ENCODE results near the gene PLEKHM3.
A peak's percentile ranks its signal among the peaks of the same experiment; 100 is the strongest.

PLEKHM3 gene

GRCh38 chr2:208047840-208048239, 22.5 kb upstream of the PLEKHM3 start:
- in situ Hi-C loops (cut with HindIII; ENCODE audit: low sequenced_read_pairs), result no loop called here
- no peak for TF ChIP-seq CTCF (IDR thresholded peaks at IDR 0.05; ENCODE audit: low read depth, low read length)
- no peak for DNase-seq (ENCODE audit: low read depth, low spot score)
- no peak overlapping the region for H3K4me3 ChIP-seq (ENCODE audit: low read depth, low read length)

GRCh38 chr2:208046686-208047085, 21.4 kb upstream of the PLEKHM3 start:
- peak; percentile 38 for DNase-seq (ENCODE audit: low read depth, low spot score)
- TF ChIP-seq CTCF (IDR thresholded peaks at IDR 0.05; ENCODE audit: low read depth, low read length), result no peak
- in situ Hi-C loops (cut with HindIII; ENCODE audit: low sequenced_read_pairs), result no loop called here
- H3K4me3 ChIP-seq (ENCODE audit: low read depth, low read length), result no peak overlapping the region

- TF ChIP-seq CTCF (IDR thresholded peaks at IDR 0.05; ENCODE audit: low read depth, low read length), result no peak
- no peak for DNase-seq (ENCODE audit: low read depth, low spot score)
- no peak overlapping the region for H3K4me3 ChIP-seq (ENCODE audit: low read depth, low read length)
- in situ Hi-C loops (cut with HindIII; ENCODE audit: low sequenced_read_pairs), result no loop called here
Observed at GRCh38 chr2:208042450-208042849, 17.1 kb upstream of the PLEKHM3 start.

GRCh38 chr2:208042041-208042440, 16.7 kb upstream of the PLEKHM3 start:
- DNase-seq (ENCODE audit: low read depth, low spot score), result peak; percentile 52
- H3K4me3 ChIP-seq (ENCODE audit: low read depth, low read length), result no peak overlapping the region
- no peak for TF ChIP-seq CTCF (IDR thresholded peaks at IDR 0.05; ENCODE audit: low read depth, low read length)
- in situ Hi-C loops (cut with HindIII; ENCODE audit: low sequenced_read_pairs), result no loop called here

- TF ChIP-seq CTCF (IDR thresholded peaks at IDR 0.05; ENCODE audit: low read depth, low read length), result peak; percentile 80
- DNase-seq (ENCODE audit: low read depth, low spot score), result peak; percentile 75
- H3K4me3 ChIP-seq (ENCODE audit: low read depth, low read length), result no peak overlapping the region
- in situ Hi-C loops (cut with HindIII; ENCODE audit: low sequenced_read_pairs), result no loop called here
Observed at GRCh38 chr2:208040199-208041171, 15.2 kb upstream of the PLEKHM3 start.

GRCh38 chr2:208039376-208040110, 14.2 kb upstream of the PLEKHM3 start:
- in situ Hi-C loops (cut with HindIII; ENCODE audit: low sequenced_read_pairs), result no loop called here
- no peak for TF ChIP-seq CTCF (IDR thresholded peaks at IDR 0.05; ENCODE audit: low read depth, low read length)
- DNase-seq (ENCODE audit: low read depth, low spot score), result no peak
- no peak overlapping the region for H3K4me3 ChIP-seq (ENCODE audit: low read depth, low read length)

All from astrocyte of the spinal cord (primary cell).